Activated T-helper 9 cell treated with anti-CD3 and anti-CD28 coated beads, Interleukin-2, amount 50 U/mL, for 16 hours (primary cell): ENCODE data around the gene SNAP47.
A peak's percentile ranks its signal among the peaks of the same experiment; 100 is the strongest.
"Not testable (repeated sequence)": the region's sequence is repeated elsewhere in the genome, so short reads cannot be mapped to it uniquely, and the experiment has no call there.

ENCODE experiments used
- DNase-seq: peaks from one replicate; pipeline ENCODE4 v3.0.0-alpha.2; 2020; ENCODE audit warnings: low read depth

The SNAP47 gene

GRCh38 chr1:227734856-227735538 is at the start of gene SNAP47, which contains the start of gene JMJD4:
Gene SNAP47 (plus strand): TSS chr1:227735435. CDS start chr1:227747737, 12,302 bp downstream.
Gene JMJD4 (minus strand): TSS chr1:227735302. CDS start chr1:227735273, 29 bp downstream.
- DNase-seq: peak; percentile 89

- no peak for DNase-seq
These were observed 49.4 kb upstream of the SNAP47 start for GRCh38 chr1:227685807-227686206.

GRCh38 chr1:227697321-227697864 is 37.8 kb upstream of the SNAP47 start:
- no peak for DNase-seq

GRCh38 chr1:227701631-227702030 is 33.6 kb upstream of the SNAP47 start:
- not testable (repeated sequence) for DNase-seq

- no peak for DNase-seq
These were observed 27.4 kb upstream of the SNAP47 start for GRCh38 chr1:227707846-227708245.

GRCh38 chr1:227709451-227709850 is 25.8 kb upstream of the SNAP47 start:
- no peak for DNase-seq

GRCh38 chr1:227710474-227710873 is 24.8 kb upstream of the SNAP47 start:
- DNase-seq: not testable (repeated sequence)

- DNase-seq: no peak
These were observed 22.6 kb upstream of the SNAP47 start for GRCh38 chr1:227712648-227713047.

GRCh38 chr1:227718932-227719331 is 16.3 kb upstream of the SNAP47 start:
- DNase-seq: no peak

GRCh38 chr1:227723474-227723873 is 11.8 kb upstream of the SNAP47 start:
- no peak for DNase-seq

- DNase-seq: no peak
These were observed 10.2 kb upstream of the SNAP47 start for GRCh38 chr1:227725046-227725445.

- DNase-seq: no peak
These were observed 8.9 kb upstream of the SNAP47 start for GRCh38 chr1:227726318-227726717.

GRCh38 chr1:227726924-227727599 is 8.2 kb upstream of the SNAP47 start:
- DNase-seq: no peak

- DNase-seq: peak; percentile 61
These were observed 7.0 kb upstream of the SNAP47 start for GRCh38 chr1:227728059-227728891.

GRCh38 chr1:227728892-227729143 is 6.4 kb upstream of the SNAP47 start:
- no peak for DNase-seq

GRCh38 chr1:227729144-227729880 is 5.9 kb upstream of the SNAP47 start:
- no peak for DNase-seq

- DNase-seq: no peak
These were observed 5.2 kb upstream of the SNAP47 start for GRCh38 chr1:227729881-227730629.

GRCh38 chr1:227730630-227731151 is 4.5 kb upstream of the SNAP47 start:
- DNase-seq: no peak

- no peak for DNase-seq
These were observed 4.0 kb upstream of the SNAP47 start for GRCh38 chr1:227731241-227731677.

GRCh38 chr1:227731696-227732585 is 3.3 kb upstream of the SNAP47 start:
- DNase-seq: no peak
